NCI-H524 treated with DMSO at 0.1 percent for 48 hours (cell line): ENCODE measurements around the gene GLIS1.
A peak's percentile ranks its signal among the peaks of the same experiment; 100 is the strongest.

Experiments used
- DNase-seq: peaks from one replicate; lab custom pipeline; 2025; lab: John Stamatoyannopoulos, UW

The GLIS1 gene

DNA sequence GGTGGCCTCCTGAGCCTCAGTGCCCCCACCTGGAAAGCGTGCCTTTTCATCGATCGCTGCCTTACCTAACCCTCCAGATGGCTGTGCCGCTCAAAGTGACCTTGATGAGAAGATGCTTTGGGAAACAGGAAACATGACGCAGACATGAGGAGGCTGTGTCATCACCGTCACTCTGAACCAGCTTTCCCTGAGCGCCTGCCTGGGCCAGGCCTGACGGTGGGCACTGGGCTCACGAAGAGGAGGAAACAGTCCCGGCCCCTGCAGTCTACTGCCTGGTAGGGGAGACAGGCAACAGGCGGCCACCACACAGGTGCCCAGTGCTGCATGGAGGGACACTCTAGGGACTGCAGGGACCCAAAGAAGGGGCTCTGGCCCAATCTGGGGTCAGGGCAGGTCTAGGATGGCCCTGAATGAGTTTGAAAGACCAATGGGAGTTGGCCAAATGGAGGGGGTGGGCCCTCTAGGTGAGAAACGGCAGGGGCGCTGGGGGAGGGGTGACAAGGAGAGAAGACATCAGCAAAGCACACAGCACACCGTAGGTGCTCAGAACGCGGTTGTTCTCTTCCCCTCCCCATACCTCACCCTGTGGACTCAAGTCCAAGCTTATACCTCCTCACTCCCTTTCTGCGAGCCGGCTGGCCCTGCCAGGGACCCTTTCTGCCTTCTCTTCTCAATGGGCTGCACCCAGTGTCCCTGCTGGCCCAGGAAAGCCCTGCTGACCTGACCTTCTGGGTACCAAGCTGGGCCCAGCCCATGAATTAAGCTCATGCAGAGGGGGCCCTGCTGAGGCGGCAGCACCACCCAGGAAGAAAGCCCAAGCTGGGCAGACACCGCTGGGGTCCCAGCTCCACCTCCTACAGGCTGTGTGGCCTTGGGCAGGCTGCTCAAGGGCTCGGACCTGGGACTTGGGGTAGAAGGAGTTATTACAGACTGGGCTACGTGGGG, 44.9 kb downstream of the GLIS1 start:
- no peak for DNase-seq

- DNase-seq = no peak
Measured at GRCh38 chr1:53693339-53693738, 45.6 kb downstream of the GLIS1 start.

- DNase-seq = no peak
Measured at GRCh38 chr1:53691326-53691725, 47.6 kb downstream of the GLIS1 start.

DNA sequence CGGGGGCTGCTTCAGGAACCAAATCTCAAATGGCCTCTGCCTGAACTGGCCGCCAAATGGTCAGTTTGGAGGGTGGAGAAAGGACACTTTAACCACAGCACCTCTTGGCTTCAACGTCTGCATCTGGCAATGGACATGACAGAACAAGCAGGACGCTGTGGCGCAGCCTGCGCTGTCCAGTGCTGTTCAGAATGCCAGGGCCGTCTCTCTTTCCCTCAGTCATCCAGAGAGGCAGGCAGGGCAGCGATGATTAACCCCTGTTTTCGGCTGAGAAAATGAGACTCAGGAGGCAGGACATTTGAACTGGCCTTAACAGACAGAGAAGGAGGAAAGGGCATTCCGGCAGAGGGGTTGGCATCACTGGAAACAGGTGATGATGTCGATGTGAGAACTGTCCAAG, 48.6 kb downstream of the GLIS1 start:
- no peak for DNase-seq

- DNase-seq = no peak
Measured at GRCh38 chr1:53689736-53690326, 49.1 kb downstream of the GLIS1 start.

GRCh38 chr1:53689223-53689622, 49.7 kb downstream of the GLIS1 start:
- no peak for DNase-seq

GRCh38 chr1:53688381-53689102, 50.4 kb downstream of the GLIS1 start:
- no peak for DNase-seq

DNA sequence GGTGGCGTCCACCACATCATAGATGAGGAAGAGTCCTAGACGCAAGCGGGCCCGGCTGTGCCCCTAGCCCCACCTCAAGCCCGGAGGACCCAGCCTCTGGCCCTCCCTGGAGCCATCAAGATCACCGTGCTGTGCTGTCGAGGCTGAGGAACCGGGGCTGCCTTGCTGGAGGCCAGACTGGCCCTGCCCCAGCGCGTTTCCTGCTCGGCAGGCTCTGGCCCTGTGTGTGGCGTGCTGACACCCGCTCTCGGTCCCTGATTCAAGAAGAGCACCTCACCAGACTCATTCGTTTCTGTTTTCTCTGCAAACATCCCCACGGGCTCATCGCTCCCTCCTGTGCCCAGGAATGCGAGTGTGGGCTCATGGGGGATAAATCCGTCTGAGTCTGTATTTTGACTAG, 51.1 kb downstream of the GLIS1 start:
- DNase-seq = no peak

DNA sequence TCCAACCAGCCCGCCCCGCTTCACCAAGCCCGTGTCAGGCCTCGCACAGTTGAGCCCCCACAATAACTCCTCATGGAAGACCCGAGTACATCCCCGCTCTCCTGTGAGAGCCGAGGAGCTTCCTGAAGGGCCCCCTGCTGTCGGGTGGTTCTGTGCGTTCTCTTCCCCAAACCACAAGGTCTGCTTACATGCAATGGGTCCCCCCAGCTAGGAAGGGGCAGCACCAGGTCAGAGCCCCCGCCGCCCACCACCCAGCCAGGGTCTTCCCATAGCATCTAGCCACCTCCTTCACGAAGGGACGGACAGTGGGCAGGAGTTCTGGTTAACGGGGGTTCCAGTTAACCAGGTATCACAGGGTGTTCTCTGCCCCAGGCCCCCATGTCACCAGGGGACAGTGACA, 51.5 kb downstream of the GLIS1 start:
- DNase-seq = no peak

- no peak for DNase-seq
Measured at GRCh38 chr1:53686965-53687267, 52.0 kb downstream of the GLIS1 start.

GRCh38 chr1:53686091-53686964, 52.6 kb downstream of the GLIS1 start:
- DNase-seq = no peak

DNA sequence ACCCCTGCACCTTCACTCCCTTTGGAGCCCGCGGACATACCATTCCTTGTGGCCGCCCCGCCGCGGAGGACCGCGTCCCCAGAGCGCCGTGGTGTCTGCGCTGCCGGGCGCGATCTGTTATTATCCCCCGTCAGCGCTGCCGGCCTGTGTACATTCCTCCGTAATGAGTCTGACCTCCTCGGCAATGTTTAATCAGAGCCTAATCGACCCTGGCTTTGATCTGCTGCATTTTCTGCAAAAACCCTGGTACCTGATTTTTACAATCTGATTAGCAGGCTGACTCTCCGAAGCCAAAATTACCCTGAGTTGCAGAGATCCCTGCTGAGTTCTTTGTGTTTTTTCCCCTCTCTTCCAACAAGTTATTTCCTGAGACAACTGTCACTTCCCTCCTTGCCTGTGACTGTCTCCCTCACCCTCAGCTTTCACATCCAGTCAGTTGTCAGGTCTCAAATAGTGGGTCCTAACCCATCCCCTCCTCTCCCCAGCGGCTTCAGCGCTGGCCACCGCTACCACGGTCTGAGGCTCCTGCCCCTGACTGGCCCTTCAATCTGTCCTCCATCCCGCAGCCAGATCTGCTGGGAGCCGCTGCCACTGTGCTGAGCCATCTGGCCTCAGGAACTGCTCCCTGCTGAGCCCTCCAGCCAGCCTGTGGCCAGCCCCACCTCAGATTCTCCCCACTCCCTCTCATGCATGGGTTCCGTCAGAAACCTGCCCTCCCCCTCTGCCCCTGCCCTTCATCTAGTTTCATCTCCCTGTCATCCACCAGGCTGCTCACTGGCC, 53.5 kb downstream of the GLIS1 start:
- no peak for DNase-seq

DNA sequence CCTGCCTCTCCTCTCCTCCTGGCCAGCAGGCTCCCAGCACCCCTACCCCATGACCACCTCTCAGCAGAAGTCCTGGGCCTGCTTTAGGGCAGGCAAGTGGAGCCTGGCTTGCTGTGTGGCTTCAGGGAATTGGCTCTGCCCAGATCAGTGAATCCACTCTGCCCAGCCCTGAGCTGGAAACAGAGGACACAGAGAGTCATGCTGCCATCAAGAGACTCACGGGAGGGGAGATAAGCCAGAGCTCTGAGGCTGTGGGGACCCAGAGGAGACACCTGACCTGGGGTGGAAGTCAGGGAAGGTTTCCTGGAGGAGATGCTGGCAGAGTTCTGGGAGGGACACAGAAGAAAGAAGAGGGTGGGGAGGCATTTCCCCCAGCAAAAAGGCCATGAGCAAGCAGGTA, 54.2 kb downstream of the GLIS1 start:
- no peak for DNase-seq

DNA sequence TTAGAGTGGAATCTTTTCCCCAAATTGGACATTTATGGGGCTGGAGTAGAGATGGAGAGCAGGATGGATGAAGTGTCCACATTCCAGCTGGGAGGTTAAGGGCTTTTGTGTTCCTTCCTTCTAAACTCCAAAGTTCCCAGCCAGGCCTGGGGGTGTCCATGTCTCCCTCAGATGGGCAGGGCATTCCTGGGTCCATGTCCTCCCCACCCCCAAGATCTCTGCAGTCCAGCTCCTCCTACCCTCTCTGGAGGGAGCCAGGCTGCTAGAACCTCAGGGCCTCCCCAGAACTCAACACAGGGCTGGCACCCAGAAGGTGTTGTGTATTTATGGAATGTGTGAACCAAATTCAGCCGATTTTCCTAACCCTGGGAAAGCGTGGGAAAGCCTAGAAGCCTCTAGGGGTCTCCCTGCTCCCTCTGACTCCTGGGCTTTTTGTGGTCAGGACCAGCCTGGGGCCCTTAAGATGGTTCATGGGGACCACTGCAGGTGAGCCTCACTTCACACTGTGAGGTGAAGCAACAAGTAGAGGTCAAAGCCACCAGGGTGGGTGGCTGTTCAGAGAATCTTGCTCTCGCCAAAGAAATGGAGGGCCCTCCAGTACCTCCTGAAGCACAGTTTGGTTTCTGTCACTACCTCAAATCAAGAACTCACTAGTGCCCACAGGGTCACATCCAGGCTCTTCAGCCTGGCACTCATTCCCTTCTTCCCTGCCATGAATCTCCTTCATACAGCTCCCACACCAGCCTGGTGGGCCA, 54.8 kb downstream of the GLIS1 start:
- no peak for DNase-seq

DNA sequence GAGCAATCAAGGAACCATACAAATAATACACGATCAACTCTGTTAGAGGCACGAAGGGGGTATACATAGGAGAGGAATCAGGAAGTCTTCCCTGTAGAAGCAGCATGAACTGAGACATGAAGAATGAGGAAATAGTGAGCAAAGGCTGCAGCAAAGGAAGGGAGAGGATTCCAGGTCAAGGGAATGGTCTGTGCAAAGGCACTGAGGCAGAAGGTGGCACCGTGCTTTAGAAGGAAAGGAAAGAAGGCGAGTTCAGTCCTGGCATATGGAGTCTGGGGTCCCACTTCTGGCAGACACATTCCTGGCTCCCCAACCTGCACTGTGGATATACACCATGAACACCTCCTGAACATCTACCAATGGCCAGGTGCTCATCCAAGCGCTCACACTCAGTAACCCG, 56.1 kb downstream of the GLIS1 start:
- no peak for DNase-seq

- DNase-seq = no peak
Measured at GRCh38 chr1:53681977-53682685, 56.8 kb downstream of the GLIS1 start.

GRCh38 chr1:53681351-53681976, 57.5 kb downstream of the GLIS1 start:
- DNase-seq = peak; percentile 78

DNA sequence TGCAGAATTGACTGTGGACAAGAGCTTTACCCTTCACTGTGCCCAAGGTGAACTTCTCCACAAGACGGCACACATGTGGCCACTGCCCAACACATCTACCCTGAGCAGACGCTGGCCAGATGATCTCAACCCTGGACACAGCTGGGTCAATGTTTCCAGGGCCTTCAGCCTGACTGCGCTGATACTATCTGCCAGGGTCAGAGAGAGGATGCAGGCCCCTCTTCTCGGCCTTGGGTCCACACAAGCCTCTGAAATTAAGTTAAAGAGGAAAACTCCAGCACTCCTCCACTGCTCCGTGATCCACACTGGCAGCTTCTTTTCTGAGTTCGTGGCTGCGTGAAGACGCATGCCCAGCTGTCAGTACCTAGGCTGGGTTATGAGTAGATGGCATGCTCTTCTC, 58.1 kb downstream of the GLIS1 start:
- no peak for DNase-seq
